Prostate gland (tissue), 2 donors: ENCODE data around the gene ZNF516.

ENCODE experiments used
- POLR2A ChIP-seq: fragments of 450-650 bp; IDR thresholded peaks from one replicate; pipeline ENCODE4 v1.6.1; 2016; ENCODE audit warnings: antibody characterized with exemption, mild to moderate bottlenecking
- POLR2AphosphoS5 ChIP-seq: sonication (generic); formaldehyde crosslinking; IDR thresholded peaks from one replicate; pipeline ENCODE4 v1.6.1; 2017; ENCODE audit warnings: antibody characterized with exemption
- TF ChIP-seq, protein P1 (sequence below), 4 experiments: fragments of 200-600 bp in 2 of 4; fragments of 450-650 bp in 2 of 4; sonication (generic) in 2 of 4; IDR thresholded peaks; 1 replicate in 3 of 4; 2 replicates in 1 of 4; pipeline ENCODE4 v1.5.1; 2016 to 2019; ENCODE audit warnings: antibody characterized with exemption in 4 of 4, mild to moderate bottlenecking in 2 of 4, moderate library complexity in 2 of 4

GRCh38 chr18:76373297-76373696 is 121.7 kb downstream of the ZNF516 start:
- TF ChIP-seq, protein P1, sequence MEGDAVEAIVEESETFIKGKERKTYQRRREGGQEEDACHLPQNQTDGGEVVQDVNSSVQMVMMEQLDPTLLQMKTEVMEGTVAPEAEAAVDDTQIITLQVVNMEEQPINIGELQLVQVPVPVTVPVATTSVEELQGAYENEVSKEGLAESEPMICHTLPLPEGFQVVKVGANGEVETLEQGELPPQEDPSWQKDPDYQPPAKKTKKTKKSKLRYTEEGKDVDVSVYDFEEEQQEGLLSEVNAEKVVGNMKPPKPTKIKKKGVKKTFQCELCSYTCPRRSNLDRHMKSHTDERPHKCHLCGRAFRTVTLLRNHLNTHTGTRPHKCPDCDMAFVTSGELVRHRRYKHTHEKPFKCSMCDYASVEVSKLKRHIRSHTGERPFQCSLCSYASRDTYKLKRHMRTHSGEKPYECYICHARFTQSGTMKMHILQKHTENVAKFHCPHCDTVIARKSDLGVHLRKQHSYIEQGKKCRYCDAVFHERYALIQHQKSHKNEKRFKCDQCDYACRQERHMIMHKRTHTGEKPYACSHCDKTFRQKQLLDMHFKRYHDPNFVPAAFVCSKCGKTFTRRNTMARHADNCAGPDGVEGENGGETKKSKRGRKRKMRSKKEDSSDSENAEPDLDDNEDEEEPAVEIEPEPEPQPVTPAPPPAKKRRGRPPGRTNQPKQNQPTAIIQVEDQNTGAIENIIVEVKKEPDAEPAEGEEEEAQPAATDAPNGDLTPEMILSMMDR (IDR thresholded peaks at IDR 0.05) = no peak
- no peak for TF ChIP-seq POLR2A
- no peak for TF ChIP-seq POLR2AphosphoS5
